Measurements from ENCODE around the gene DNAJC11. TPM values are rescaled to one million over a fixed set of nuclear protein-coding genes. Genes with fewer than 3 reads are reported as not detected.

The DNAJC11 gene
- total RNA-seq, 1 experiment from 2014 or later, result 61.0 TPM

- Mint-ChIP-seq H3K9me3 (ENCODE audit: unreplicated experiment) (no peaks in the 10 kb centered on the region), H3K4me3 (ENCODE audit: unreplicated experiment) (peak overlapping the region; percentile 96), H3K4me1 (ENCODE audit: low read depth, unreplicated experiment) (no peaks in the 10 kb centered on the region), H3K36me3 (ENCODE audit: insufficient read depth, unreplicated experiment) (peaks cover 32% of the 10 kb centered on the region), H3K27me3 (ENCODE audit: insufficient read depth, unreplicated experiment) (no peaks in the 10 kb centered on the region), H3K27ac (ENCODE audit: unreplicated experiment) (peak overlapping the region; percentile 96)
- Histone ChIP-seq H3K36me3 (ENCODE audit: control insufficient read depth, insufficient read depth, low read length) (no peaks in the 10 kb centered on the region), H3K4me3 (ENCODE audit: low read depth, low read length) (peak overlapping the region; percentile 56), H3K9me3 (no peaks in the 10 kb centered on the region), H3K27me3 (replicated peaks; ENCODE audit: control insufficient read depth, insufficient read depth, low read length) (no peaks in the 10 kb centered on the region), H3K4me1 (peaks cover 9% of the 10 kb centered on the region; the same call in 1 of the 2 replicates)
- TF ChIP-seq CTCF (IDR thresholded peaks at IDR 0.05; ENCODE audit: insufficient read depth in 1 of 2, low read depth in 1 of 2, low read length in 1 of 2, severe bottlenecking in 1 of 2, unreplicated experiment in 1 of 2), result no peak
- CTCF ChIA-PET, result interaction anchor here (1.1 kb wide), 1 partner anchor 50 kb away, joined by 3 read pairs; the partner anchor contains the start of gene NOL9
- peak; percentile 82 to 86 for DNase-seq
- POLR2A ChIA-PET, result interaction anchor here (0.6 to 1.5 kb wide), 6 partner anchors 9 to 97 kb away, joined by 3 to 8 read pairs (median 4); partner anchors contain the start of genes DNAJC11 and ZBTB48
- intact Hi-C loops (cut with micrococcal nuclease; ENCODE audit: unreplicated experiment), result loop anchor here (1.0 to 10.0 kb wide), 4 partner anchors 9 to 109 kb away; partner anchors contain the start of genes NOL9, PHF13, PLEKHG5 and TAS1R1
- BruUV-seq (replicated peaks), result no TSS peak
Measured at GRCh38 chr1:6603915-6604558, 97.6 kb downstream of the DNAJC11 start.

DNA sequence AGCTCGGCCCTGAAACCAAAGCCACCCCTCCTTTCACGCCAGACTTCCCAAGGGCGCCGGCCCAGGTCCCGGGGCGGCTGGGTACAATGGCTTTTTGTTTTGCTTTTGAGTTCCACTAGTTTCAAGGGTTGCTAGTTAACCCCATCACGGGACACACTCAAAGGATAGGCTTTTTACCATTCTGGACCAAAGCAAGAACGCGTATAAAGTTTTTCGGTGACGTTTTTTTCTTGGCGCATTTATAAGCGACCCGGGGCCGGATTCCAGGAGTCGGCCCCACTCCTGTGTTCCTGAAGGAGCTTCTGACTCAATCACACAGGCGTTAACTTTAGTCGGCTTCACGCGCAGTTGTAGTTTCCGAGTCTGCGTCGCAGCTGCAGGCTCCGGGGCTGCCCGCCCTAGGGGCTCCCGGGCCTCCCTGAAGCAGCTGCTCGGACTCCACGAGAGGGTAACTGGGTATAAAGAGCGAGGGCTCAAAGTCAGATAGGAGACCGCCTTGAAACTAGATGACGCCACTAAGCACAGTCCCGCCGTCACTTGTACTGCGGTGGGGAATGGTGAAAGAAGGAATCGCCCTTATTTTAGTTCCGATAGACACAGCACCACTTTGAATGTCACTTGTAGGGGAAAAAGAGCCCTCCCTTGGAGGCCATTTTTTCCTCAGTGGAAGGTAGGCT lies 98.2 kb downstream of the DNAJC11 start:
- Histone ChIP-seq H3K36me3 (ENCODE audit: control insufficient read depth, insufficient read depth, low read length) (no peaks in the 10 kb centered on the region), H3K9me3 (no peaks in the 10 kb centered on the region), H3K4me1 (peaks cover 9% of the 10 kb centered on the region; the same call in 1 of the 2 replicates), H3K4me3 (ENCODE audit: low read depth, low read length) (peak overlapping the region; percentile 56), H3K27me3 (replicated peaks; ENCODE audit: control insufficient read depth, insufficient read depth, low read length) (no peaks in the 10 kb centered on the region)
- peak overlapping the region; percentile 96 for H3K27ac Mint-ChIP-seq (ENCODE audit: unreplicated experiment)
- H3K4me1 Mint-ChIP-seq (ENCODE audit: low read depth, unreplicated experiment), result no peaks in the 10 kb centered on the region
- H3K9me3 Mint-ChIP-seq (ENCODE audit: unreplicated experiment), result no peaks in the 10 kb centered on the region
- peak; percentile 65 to 73 for DNase-seq
- H3K27me3 Mint-ChIP-seq (ENCODE audit: insufficient read depth, unreplicated experiment), result no peaks in the 10 kb centered on the region
- TF ChIP-seq CTCF (IDR thresholded peaks at IDR 0.05; ENCODE audit: insufficient read depth in 1 of 2, low read depth in 1 of 2, low read length in 1 of 2, severe bottlenecking in 1 of 2, unreplicated experiment in 1 of 2), result no peak
- TSS peak; percentile 90 for BruUV-seq (replicated peaks)
- intact Hi-C loops (cut with micrococcal nuclease; ENCODE audit: unreplicated experiment), result loop anchor here (10.0 kb wide), 2 partner anchors 49 to 109 kb away; partner anchors contain the start of genes NOL9, PLEKHG5 and TAS1R1
- ChIA-PET POLR2A (interaction anchor here (0.9 to 1.5 kb wide), 4 partner anchors 12 to 98 kb away, joined by 3 to 8 read pairs (median 4); partner anchors contain the start of genes DNAJC11 and ZBTB48), CTCF (no interaction called here)
- H3K4me3 Mint-ChIP-seq (ENCODE audit: unreplicated experiment), result peak overlapping the region; percentile 96
- H3K36me3 Mint-ChIP-seq (ENCODE audit: insufficient read depth, unreplicated experiment), result peaks cover 37% of the 10 kb centered on the region

DNA sequence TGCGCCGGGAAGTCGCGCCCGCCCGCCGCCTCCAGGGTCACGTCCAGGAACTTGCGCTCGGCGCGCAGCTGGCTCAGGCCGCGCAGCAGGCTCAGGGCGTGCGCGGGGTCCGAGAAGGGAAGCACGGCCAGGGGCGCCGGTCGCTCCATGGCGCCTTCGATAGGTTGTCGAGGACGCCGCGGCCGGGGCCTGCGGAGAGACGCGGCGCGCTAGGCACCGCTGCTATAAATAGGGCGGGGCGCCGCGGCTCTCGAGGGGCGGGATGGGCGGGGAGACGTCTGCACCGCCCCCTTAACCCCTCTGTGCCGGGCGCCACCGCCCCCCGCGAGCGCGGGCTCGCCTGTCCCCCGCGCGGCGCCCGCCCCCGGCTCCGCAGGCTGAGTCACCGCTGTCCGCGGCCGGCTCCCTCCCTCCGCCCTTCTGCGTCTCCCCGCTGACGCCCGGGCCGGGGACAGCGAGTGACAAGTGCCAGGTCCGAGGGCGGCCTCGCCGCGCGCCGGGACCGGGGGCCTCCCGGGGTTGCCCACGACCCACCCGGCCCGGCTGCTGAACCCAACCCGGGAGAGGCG lies 98.9 kb downstream of the DNAJC11 start, which contains the start of gene KLHL21:
TSS of gene KLHL21 (minus strand) at position 201 of the 569 bp plus-strand sequence. CDS start at position 149, 52 bp downstream.
- TF ChIP-seq CTCF (IDR thresholded peaks at IDR 0.05; ENCODE audit: insufficient read depth in 1 of 2, low read depth in 1 of 2, low read length in 1 of 2, severe bottlenecking in 1 of 2, unreplicated experiment in 1 of 2), result no peak
- CTCF ChIA-PET, result interaction anchor here (0.6 kb wide), 1 partner anchor 53 kb away, joined by 3 read pairs; no protein-coding TSS in a partner anchor
- Mint-ChIP-seq H3K27ac (ENCODE audit: unreplicated experiment) (peak within 1 kb of the TSS; percentile 97), H3K4me1 (ENCODE audit: low read depth, unreplicated experiment) (no peaks in the 10 kb centered on the region), H3K9me3 (ENCODE audit: unreplicated experiment) (no peaks in the 10 kb centered on the region), H3K4me3 (ENCODE audit: unreplicated experiment) (peak within 1 kb of the TSS; percentile 96), H3K36me3 (ENCODE audit: insufficient read depth, unreplicated experiment) (peaks cover 44% of the 10 kb centered on the region), H3K27me3 (ENCODE audit: insufficient read depth, unreplicated experiment) (no peaks in the 10 kb centered on the region)
- no TSS peak for BruUV-seq (replicated peaks)
- no peaks in the 10 kb centered on the region for H3K27me3 ChIP-seq (replicated peaks; ENCODE audit: control insufficient read depth, insufficient read depth, low read length)
- H3K9me3 ChIP-seq, result no peaks in the 10 kb centered on the region
- H3K4me1 ChIP-seq, result peaks cover 9% of the 10 kb centered on the region; the same call in 1 of the 2 replicates
- H3K4me3 ChIP-seq (ENCODE audit: low read depth, low read length), result peak within 1 kb of the TSS; percentile 56
- POLR2A ChIA-PET, result interaction anchor here (0.9 to 1.5 kb wide), 3 partner anchors 11 to 98 kb away, joined by 3 to 4 read pairs (median 3); partner anchors contain the start of gene DNAJC11
- intact Hi-C loops (cut with micrococcal nuclease; ENCODE audit: unreplicated experiment), result loop anchor here (10.0 kb wide), 2 partner anchors 48 to 108 kb away; partner anchors contain the start of genes NOL9, PLEKHG5 and TAS1R1
- peak; percentile 86 to 90 for DNase-seq
- peaks cover 3% of the 10 kb centered on the region for H3K36me3 ChIP-seq (ENCODE audit: control insufficient read depth, insufficient read depth, low read length)
